Choroid plexus epithelial cell (primary cell): ENCODE results near the gene ACSS3.
"Not testable (repeated sequence)": the region's sequence is repeated elsewhere in the genome, so short reads cannot be mapped to it uniquely, and the experiment has no call there.

ENCODE experiments used
- DNase-seq: peaks from one replicate; pipeline ENCODE4 v3.0.0-alpha.2; 2010; ENCODE audit warnings: low read depth
- H3K4me3 ChIP-seq: 2 replicates; pipeline ENCODE4 v1.5.1; 2011; ENCODE audit warnings: low read depth, mild to moderate bottlenecking, control low read depth, low read length, moderate library complexity
- TF ChIP-seq, protein P1 (sequence below): conservative IDR thresholded peaks from 2 replicates; pipeline ENCODE4 v1.5.1; 2011; ENCODE audit warnings: low read depth, mild to moderate bottlenecking, control low read depth, inconsistent platforms, low read length, moderate library complexity

The ACSS3 gene

DNA sequence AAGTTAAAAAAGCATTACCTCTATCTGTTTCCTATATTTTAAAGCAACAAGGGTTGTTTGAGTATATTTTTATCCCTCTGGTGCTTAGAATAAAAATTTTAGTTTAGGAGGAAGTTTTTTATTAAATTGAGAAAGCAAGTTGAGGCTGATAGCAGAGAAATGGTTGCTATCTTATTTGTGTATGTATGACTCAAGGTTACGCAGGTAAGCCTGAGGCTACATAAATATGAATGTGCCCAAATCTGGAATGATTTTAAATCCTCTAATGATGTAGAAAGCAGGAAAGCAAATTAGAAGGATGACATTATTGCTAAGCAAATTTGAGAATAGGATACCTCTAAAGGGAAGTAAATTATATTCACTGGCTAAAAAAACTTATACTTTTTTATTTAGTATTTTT, 109.8 kb downstream of the ACSS3 start:
- no peak overlapping the region for H3K4me3 ChIP-seq
- no peak for DNase-seq
- TF ChIP-seq, protein P1, sequence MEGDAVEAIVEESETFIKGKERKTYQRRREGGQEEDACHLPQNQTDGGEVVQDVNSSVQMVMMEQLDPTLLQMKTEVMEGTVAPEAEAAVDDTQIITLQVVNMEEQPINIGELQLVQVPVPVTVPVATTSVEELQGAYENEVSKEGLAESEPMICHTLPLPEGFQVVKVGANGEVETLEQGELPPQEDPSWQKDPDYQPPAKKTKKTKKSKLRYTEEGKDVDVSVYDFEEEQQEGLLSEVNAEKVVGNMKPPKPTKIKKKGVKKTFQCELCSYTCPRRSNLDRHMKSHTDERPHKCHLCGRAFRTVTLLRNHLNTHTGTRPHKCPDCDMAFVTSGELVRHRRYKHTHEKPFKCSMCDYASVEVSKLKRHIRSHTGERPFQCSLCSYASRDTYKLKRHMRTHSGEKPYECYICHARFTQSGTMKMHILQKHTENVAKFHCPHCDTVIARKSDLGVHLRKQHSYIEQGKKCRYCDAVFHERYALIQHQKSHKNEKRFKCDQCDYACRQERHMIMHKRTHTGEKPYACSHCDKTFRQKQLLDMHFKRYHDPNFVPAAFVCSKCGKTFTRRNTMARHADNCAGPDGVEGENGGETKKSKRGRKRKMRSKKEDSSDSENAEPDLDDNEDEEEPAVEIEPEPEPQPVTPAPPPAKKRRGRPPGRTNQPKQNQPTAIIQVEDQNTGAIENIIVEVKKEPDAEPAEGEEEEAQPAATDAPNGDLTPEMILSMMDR = no peak

DNA sequence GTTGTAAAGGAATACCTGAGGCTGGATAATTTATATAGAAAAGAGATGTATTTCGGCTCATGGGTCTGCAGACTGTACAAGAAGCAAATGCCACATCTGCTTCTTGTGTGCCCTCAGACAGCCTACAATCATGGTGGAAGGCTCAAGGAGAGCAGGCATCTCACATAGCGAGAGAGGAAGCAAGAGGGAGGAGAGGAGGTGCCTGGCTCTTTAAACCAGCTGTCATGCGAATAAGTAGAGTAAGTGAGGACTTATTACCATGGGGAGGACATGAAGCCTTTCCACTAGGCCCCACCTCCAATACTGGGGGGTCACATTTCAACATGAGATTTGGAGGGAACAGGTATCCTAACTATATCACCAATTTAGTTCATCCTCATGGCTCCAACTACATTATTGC, 118.7 kb downstream of the ACSS3 start:
- no peak overlapping the region for H3K4me3 ChIP-seq
- TF ChIP-seq, protein P1 = no peak

DNA sequence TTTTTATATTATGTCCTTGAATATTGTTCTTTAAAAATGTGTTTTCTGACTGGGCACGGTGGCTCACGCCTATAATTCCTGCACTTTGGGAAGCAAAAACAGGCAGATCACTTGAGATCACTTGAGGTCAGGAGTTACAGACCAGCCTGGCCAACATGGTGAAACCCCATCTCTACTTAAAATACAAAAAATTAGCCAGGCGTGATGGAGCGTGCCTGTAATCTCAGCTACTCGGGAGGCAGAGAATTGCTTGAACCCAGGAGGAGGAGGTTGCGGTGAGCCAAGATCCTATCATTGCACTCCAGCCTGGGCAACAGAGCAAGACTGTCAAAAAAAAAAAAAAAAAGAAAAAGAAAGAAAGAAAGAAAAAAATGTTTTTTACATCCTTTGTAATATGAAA, 122.7 kb downstream of the ACSS3 start:
- not testable (repeated sequence) for DNase-seq, H3K4me3 ChIP-seq

More for the DNA sequence above, 118.7 kb downstream of the ACSS3 start:
- no peak for DNase-seq

DNA sequence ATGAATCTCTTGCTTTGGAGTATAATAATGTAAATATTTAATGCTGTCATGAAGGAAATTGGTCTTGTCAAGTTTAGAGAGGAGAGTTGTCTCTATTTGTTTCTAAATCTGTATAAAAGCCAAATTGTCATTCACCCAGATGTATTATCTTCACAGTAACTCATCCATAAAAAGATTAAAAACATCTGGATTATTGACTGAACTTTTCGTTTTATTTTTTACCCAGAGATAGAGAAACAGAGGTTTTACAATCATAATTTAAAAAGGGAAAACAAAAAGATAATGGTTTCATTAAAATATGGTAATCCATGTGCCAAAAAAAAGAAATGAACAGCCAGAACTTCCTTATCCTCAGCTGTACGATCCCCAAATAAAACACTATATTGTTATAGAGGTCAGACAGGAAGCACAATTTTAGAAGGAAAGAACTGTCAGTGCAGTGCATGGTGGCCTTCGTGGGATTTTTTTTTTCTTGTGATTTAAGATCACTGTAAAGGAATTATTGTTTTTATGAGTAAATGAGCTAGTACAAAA, 125.9 kb downstream of the ACSS3 start:
- no peak for DNase-seq
- no peak overlapping the region for H3K4me3 ChIP-seq
- TF ChIP-seq, protein P1 = no peak

DNA sequence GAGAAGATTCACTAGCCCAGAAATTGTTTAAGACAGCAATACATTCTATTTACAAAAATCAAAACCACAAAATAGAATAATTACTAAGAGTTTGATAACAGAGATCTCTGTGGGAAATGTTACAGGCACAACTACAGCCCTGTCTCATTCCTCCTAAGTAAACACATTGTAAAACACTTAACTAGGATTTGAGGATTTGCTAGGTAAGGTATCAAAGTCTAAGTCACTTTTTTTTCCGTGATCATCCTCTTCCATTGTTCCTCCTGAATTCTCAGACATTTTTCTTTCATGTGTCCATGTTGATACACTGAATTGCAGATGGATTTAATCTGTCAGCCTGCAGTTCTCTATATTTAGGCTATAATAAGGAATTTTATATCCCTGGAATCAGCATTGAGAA, 127.5 kb downstream of the ACSS3 start:
- no peak overlapping the region for H3K4me3 ChIP-seq
- TF ChIP-seq, protein P1 = no peak
- DNase-seq = no peak

DNA sequence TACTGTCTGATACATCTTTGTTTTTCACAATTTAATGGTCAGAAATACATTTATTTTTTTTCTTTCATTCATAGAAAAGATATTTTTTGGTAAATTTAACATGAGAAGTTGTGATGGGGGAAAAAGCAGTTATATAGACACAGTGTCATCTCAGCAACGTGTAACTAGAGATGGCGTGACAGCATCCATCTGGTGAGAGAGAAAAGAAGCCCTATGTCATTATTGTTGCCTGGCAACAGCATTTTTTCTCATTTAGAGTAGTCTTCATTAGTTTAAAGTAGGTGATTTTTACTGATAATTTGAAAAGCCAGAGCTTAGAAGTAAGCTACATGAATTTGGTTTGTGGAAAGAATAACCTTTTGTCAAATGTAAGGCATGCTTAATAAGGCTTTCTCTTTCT, 128.6 kb downstream of the ACSS3 start:
- DNase-seq = no peak
- H3K4me3 ChIP-seq = no peak overlapping the region
- TF ChIP-seq, protein P1 = no peak

DNA sequence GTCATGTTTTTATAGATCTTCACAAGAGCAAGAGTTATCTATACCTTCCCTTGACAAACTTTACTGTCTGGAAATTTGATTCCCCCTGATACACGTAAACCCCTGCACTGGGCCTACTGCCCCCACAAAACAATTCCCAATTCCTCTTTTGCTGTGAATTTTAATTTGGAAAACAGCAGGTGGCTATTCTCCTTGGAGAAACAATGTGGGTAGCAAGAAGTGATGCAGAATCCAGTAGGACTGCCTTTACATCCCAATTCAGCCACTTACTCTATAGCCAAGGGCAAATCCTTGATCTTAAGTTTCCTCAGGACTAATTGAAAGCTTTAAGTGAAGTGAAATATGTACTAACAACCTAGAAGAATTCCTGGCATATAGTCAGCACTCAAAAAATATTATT, 129.3 kb downstream of the ACSS3 start:
- no peak overlapping the region for H3K4me3 ChIP-seq
- TF ChIP-seq, protein P1 = no peak
- DNase-seq = no peak
